ENCODE results near the gene UNC119. TPM values are rescaled to one million over a fixed set of nuclear protein-coding genes. Genes with fewer than 3 reads are reported as not detected.

Gene UNC119
- polyA plus RNA-seq, 1 donor (not counting 4 experiments of a cell fraction or from before 2014, with no cell fraction given) = 60.0 TPM

DNA sequence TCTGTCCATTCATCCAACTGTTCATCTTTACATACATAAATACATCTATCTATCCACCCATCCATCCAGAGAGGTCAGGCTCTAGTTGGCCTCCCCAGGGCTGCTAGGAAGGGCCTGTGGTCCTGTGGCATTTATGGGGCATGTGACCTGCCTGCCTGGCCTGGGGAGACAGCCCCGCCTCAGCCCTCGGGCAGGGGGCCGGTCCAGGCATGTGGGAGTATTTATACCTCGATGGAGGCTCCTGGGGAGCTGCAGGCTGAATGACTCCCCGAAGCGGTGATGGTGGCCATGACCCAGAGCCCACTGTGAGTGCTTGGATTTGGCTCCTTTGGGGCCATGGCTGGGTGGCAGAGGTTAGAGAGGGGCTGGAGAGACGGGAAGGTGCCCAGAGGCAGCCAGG lies 38.9 kb downstream of the UNC119 start:
- Histone ChIP-seq H3K27ac (ENCODE audit: control insufficient read depth, insufficient read depth, low read length) (no peak overlapping the region), H2AFZ (ENCODE audit: control insufficient read depth, low read length) (no peak overlapping the region)

DNA sequence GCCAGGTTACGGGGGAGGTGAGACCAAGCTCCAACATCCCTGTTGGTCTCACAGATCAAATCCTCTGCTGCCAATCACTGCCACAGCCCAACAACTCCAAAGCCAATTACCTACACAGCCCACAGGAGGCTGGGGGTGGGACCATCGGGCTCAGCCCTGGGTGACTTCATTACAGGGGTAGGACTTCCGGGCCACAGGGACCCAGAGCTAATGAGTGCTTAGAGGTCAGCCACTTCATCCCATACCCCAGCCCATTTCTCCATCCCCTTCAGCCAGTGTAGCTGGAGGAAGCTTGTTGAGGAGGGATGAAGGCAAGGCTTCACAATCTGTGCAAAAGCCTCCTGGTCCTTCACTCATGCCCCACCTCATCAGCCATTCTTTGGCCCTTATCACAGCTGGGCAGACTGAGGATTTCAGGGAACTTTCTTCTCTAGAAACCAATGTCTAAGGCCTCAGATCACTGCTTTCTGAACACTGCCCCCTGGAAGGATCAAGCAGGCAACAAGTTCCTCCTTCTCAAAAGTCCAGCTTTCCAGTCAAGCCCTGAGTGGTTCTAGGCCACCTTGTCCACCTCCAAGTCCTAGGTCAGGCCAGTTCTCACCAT lies 40.5 kb downstream of the UNC119 start:
- DNase-seq (ENCODE audit: low read depth, low spot score) (no peak), FAIRE-seq (no peak)
- Histone ChIP-seq H3K4me2 (ENCODE audit: control insufficient read depth, extremely low read depth, insufficient read depth, low read depth, low read length) (no peak overlapping the region), H3K36me3 (ENCODE audit: control insufficient read depth in 2 of 2, extremely low read depth in 1 of 2, insufficient read depth in 2 of 2, low read length in 2 of 2) (no peaks in the 10 kb centered on the region), H3K9me1 (ENCODE audit: control insufficient read depth, extremely low read depth, insufficient read depth, low read length) (no peaks in the 10 kb centered on the region), H3K27me3 (ENCODE audit: control insufficient read depth, extremely low read depth, insufficient read depth, low read length) (peaks cover 10% of the 10 kb centered on the region), H3K27ac (ENCODE audit: control insufficient read depth, insufficient read depth, low read length) (no peak overlapping the region), H3K79me2 (ENCODE audit: control insufficient read depth, insufficient read depth, low read length) (no peaks in the 10 kb centered on the region), H4K20me1 (ENCODE audit: control insufficient read depth, extremely low read depth, insufficient read depth, low read length) (no peaks in the 10 kb centered on the region), H3K4me3 (ENCODE audit: control insufficient read depth in 2 of 3, extremely low read depth in 1 of 3, insufficient read depth in 2 of 3, low read depth in 1 of 3, low read length in 3 of 3) (no peak overlapping the region), H3K4me1 (ENCODE audit: control insufficient read depth, extremely low read depth, insufficient read depth, low read length) (peaks cover 21% of the 10 kb centered on the region), H3K9ac (ENCODE audit: control insufficient read depth, extremely low read depth, insufficient read depth, low read length) (no peak overlapping the region), H2AFZ (ENCODE audit: control insufficient read depth, low read length) (no peak overlapping the region), H3K9me3 (ENCODE audit: control insufficient read depth, low read depth, low read length) (peaks cover 3% of the 10 kb centered on the region)
- dilution Hi-C loops (cut with MboI; ENCODE audit: extremely low pct_ligation_motif_present, low sequenced_read_pairs) = no loop called here
- TF ChIP-seq, protein P1, sequence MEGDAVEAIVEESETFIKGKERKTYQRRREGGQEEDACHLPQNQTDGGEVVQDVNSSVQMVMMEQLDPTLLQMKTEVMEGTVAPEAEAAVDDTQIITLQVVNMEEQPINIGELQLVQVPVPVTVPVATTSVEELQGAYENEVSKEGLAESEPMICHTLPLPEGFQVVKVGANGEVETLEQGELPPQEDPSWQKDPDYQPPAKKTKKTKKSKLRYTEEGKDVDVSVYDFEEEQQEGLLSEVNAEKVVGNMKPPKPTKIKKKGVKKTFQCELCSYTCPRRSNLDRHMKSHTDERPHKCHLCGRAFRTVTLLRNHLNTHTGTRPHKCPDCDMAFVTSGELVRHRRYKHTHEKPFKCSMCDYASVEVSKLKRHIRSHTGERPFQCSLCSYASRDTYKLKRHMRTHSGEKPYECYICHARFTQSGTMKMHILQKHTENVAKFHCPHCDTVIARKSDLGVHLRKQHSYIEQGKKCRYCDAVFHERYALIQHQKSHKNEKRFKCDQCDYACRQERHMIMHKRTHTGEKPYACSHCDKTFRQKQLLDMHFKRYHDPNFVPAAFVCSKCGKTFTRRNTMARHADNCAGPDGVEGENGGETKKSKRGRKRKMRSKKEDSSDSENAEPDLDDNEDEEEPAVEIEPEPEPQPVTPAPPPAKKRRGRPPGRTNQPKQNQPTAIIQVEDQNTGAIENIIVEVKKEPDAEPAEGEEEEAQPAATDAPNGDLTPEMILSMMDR (optimal IDR thresholded peaks at IDR 0.05 in 1 of 3, IDR thresholded peaks at IDR 0.05 in 1 of 3, conservative IDR thresholded peaks at IDR 0.05 in 1 of 3; ENCODE audit: extremely low read depth in 1 of 3, insufficient read depth in 2 of 3, low read length in 3 of 3) = no peak
- no peak for TF ChIP-seq EZH2 (IDR thresholded peaks at IDR 0.05; ENCODE audit: low read length)

More for the DNA sequence above, 38.9 kb downstream of the UNC119 start:
- TF ChIP-seq, protein P1 (optimal IDR thresholded peaks at IDR 0.05 in 1 of 3, IDR thresholded peaks at IDR 0.05 in 1 of 3, conservative IDR thresholded peaks at IDR 0.05 in 1 of 3; ENCODE audit: extremely low read depth in 1 of 3, insufficient read depth in 2 of 3, low read length in 3 of 3) = no peak
- TF ChIP-seq EZH2 (IDR thresholded peaks at IDR 0.05; ENCODE audit: low read length) = no peak
- peaks cover 10% of the 10 kb centered on the region for H3K27me3 ChIP-seq (ENCODE audit: control insufficient read depth, extremely low read depth, insufficient read depth, low read length)
- peaks cover 8% of the 10 kb centered on the region for H3K4me1 ChIP-seq (ENCODE audit: control insufficient read depth, extremely low read depth, insufficient read depth, low read length)
- H3K79me2 ChIP-seq (ENCODE audit: control insufficient read depth, insufficient read depth, low read length) = no peaks in the 10 kb centered on the region
- H3K36me3 ChIP-seq (ENCODE audit: control insufficient read depth in 2 of 2, extremely low read depth in 1 of 2, insufficient read depth in 2 of 2, low read length in 2 of 2) = no peaks in the 10 kb centered on the region
- no peak for DNase-seq (ENCODE audit: low read depth, low spot score)
- H3K4me2 ChIP-seq (ENCODE audit: control insufficient read depth, extremely low read depth, insufficient read depth, low read depth, low read length) = no peak overlapping the region
- peaks cover 3% of the 10 kb centered on the region for H3K9me3 ChIP-seq (ENCODE audit: control insufficient read depth, low read depth, low read length)
- no peaks in the 10 kb centered on the region for H3K9me1 ChIP-seq (ENCODE audit: control insufficient read depth, extremely low read depth, insufficient read depth, low read length)
- H3K4me3 ChIP-seq (ENCODE audit: control insufficient read depth in 2 of 3, extremely low read depth in 1 of 3, insufficient read depth in 2 of 3, low read depth in 1 of 3, low read length in 3 of 3) = no peak overlapping the region
- no peak overlapping the region for H3K9ac ChIP-seq (ENCODE audit: control insufficient read depth, extremely low read depth, insufficient read depth, low read length)
- dilution Hi-C loops (cut with MboI; ENCODE audit: extremely low pct_ligation_motif_present, low sequenced_read_pairs) = no loop called here
- no peak for FAIRE-seq
- H4K20me1 ChIP-seq (ENCODE audit: control insufficient read depth, extremely low read depth, insufficient read depth, low read length) = no peaks in the 10 kb centered on the region
